ENCODE results near the gene ROS1.

Gene ROS1

GRCh38 chr6:117440706-117441525 is 15.2 kb upstream of the ROS1 start:
- no peak for DNase-seq

GRCh38 chr6:117432273-117432672 is 6.5 kb upstream of the ROS1 start:
- DNase-seq = no peak

- DNase-seq = no peak
Observed at GRCh38 chr6:117423754-117424153, 2.0 kb downstream of the ROS1 start.

GRCh38 chr6:117418320-117418719 is 7.4 kb downstream of the ROS1 start:
- DNase-seq = no peak

- no peak for DNase-seq
Observed at GRCh38 chr6:117417851-117418250, 7.9 kb downstream of the ROS1 start.

- peak in 1 of 3 experiments; percentile 6 for DNase-seq
Observed at GRCh38 chr6:117414770-117415169, 11.0 kb downstream of the ROS1 start.

- no peak for DNase-seq
Observed at GRCh38 chr6:117411474-117411873, 14.3 kb downstream of the ROS1 start.

- no peak for DNase-seq
Observed at GRCh38 chr6:117409863-117410262, 15.9 kb downstream of the ROS1 start.

- DNase-seq = no peak
Observed at GRCh38 chr6:117409420-117409819, 16.3 kb downstream of the ROS1 start.

GRCh38 chr6:117404548-117404947 is 21.2 kb downstream of the ROS1 start:
- DNase-seq = peak in 1 of 3 experiments; percentile 10

- DNase-seq = no peak
Observed at GRCh38 chr6:117401799-117402198, 23.9 kb downstream of the ROS1 start.

- peak in 2 of 3 experiments; percentile 1 to 30 for DNase-seq
Observed at GRCh38 chr6:117399924-117400323, 25.8 kb downstream of the ROS1 start.

- DNase-seq = no peak
Observed at GRCh38 chr6:117399126-117399525, 26.6 kb downstream of the ROS1 start.

- DNase-seq = no peak
Observed at GRCh38 chr6:117397536-117398227, 28.1 kb downstream of the ROS1 start.

- DNase-seq = no peak
Observed at GRCh38 chr6:117396228-117396627, 29.5 kb downstream of the ROS1 start.

- no peak for DNase-seq
Observed at GRCh38 chr6:117395164-117395563, 30.6 kb downstream of the ROS1 start.

- no peak for DNase-seq
Observed at GRCh38 chr6:117393045-117393444, 32.7 kb downstream of the ROS1 start.

GRCh38 chr6:117391874-117392583 is 33.7 kb downstream of the ROS1 start:
- DNase-seq = no peak

- DNase-seq = no peak
Observed at GRCh38 chr6:117389227-117390057, 36.3 kb downstream of the ROS1 start.

GRCh38 chr6:117387454-117387974 is 38.2 kb downstream of the ROS1 start:
- DNase-seq = peak in 1 of 3 experiments; percentile 3

GRCh38 chr6:117384659-117385058 is 41.1 kb downstream of the ROS1 start:
- no peak for DNase-seq

- no peak for DNase-seq
Observed at GRCh38 chr6:117381749-117382148, 44.0 kb downstream of the ROS1 start.

All from NCI-H1417 (cell line).